ENCODE measurements around the gene KCNG4. TPM values are rescaled to one million over a fixed set of nuclear protein-coding genes. Genes with fewer than 3 reads are reported as not detected.

The KCNG4 gene
- total RNA-seq, 1 experiment from 2014 or later: not detected

DNA sequence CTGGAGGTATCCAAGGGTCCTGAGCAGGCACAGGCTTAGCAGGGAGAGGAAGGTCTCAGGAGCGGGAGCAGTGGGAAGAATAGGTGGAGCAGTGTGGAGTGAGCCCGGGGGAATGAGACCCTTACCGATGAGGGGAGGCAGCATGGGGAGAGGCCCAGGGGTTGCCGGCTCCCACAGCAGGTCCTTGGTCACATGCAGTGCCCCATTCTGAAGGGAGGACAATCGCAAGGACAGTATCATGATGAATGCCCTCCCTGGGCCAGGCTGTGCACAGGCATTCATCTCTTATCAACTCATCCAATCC is 56.3 kb downstream of the KCNG4 start:
- DNase-seq (ENCODE audit: low read depth): no peak

DNA sequence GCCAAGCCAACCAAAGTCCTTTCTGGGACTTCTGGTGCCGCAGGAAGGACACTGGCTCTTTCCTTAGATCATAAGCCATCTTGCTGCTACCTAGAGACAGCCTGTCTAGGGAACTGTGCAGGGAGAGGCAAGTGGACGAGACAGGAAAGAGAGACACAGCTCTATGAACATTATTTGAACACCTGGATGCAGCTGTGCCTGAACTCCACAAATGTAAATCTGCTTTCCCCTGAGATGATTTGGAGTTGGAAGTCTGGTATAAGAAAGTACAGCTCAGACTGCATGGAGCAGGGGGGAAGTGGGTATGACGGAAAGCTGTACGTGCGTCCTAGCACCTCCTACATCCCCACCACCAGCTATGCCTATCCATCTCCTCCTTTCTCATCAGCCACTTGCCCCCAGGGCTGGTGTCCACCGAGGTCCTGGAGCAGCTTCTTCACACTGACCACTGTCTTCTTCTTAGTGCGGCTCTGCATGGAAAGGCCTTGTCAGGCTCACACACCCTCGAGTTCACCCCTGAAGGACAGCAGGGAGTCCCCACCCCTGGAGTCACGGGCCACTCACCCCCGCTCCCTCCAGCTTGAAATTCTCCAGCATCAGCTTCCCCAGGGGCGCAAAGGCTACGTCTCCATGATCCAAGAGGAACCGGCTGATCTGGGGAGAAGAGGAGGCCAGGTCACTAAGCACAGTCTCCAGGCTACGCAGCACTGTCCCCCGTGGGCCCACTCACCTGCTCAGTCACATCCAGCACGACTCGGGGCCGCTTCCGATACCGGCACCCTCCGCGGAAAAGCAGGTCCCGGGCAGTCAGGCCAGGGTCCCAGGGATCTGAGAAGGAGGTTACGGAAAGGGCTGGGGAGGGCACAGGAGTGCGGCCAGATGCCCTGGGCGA is 56.9 kb downstream of the KCNG4 start:
- no peak for DNase-seq (ENCODE audit: low read depth)

DNA sequence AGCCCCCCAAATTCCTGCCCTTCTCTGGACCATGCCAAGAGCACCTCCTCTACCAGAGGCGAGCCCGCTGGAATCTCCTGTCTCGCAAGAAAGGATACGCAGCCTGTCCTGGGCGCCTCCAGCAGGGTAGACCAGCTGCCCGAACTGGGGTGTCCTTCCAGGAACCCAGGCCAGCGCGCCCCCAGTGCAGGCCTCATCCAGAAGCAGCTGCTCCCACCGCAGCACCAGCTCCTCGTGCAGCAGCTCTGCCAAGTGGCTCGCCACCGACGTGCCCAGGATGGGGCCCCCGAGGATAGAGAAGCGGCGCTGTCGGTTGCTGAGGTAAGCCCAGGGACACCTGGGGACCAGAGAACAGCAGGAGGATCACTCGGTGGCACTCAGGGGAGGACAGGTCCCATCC is 57.7 kb downstream of the KCNG4 start:
- DNase-seq (ENCODE audit: low read depth): no peak

DNA sequence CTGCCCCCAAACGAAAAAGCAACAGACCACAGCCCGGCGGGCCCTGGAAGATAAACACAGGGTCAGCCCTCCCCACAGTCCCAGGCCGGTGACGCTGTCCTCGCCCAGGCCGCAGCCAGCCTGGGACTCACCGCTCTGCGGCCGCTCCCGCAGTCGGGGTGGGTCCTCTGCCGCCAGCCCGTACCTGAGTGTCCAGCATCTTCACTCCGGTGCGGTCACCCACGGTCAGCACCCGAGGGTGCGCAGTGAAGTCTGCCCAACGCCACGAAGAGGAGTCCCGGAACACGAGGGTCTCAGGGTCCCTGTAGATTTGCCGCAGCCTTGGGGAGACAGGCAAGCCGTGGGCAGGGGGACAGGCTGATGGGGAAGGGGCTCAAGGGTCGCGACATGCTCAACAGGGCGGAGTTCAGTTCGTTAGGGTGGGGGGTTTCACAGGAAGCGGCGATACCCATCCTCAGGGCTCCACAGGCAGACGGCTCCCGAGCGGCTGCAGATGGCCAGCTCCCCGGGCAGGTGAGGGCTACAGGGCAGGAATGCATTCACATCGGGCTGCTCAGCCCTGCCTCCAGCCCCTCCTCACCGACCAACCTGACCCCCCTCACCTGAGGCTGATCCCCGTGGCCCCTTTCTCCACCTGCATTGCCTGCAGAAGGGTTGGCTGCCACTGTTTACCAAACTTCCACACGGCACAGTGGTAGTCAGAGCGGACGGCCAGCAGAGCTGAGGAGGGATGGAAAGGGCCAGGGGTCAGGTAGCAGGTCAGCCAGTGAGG is 58.5 kb downstream of the KCNG4 start:
- DNase-seq (ENCODE audit: low read depth): no peak

DNA sequence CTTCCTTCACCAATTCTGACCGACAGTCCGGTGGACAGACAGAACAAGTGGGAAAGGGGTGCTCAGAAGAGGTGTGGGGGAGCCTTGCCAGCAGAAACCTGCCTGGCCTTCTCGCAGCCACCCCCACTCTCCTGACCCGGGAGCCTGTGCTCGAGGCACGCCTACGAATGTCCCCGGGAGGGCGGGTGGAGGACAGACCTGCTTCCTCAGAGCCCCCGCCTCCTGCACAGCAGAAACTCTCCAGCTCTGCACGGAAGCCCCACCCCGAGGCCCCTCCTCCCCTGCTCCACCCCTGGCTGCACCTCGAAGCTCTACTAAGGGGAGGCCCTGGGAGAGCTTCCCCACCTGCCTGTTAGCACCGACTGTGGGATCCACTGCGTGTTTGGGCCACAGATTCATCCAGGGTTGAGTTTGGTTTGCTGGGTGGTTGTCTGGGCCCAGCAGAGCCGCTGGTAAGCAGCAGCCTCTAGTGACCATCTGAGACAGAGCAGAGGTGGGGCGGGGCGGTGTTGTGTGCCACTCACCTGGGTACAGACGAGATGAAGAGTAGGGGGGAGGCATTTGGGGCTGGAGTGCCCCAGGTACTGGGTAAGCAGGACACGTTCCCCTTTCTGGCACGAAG is 59.2 kb downstream of the KCNG4 start:
- no peak for DNase-seq (ENCODE audit: low read depth)

DNA sequence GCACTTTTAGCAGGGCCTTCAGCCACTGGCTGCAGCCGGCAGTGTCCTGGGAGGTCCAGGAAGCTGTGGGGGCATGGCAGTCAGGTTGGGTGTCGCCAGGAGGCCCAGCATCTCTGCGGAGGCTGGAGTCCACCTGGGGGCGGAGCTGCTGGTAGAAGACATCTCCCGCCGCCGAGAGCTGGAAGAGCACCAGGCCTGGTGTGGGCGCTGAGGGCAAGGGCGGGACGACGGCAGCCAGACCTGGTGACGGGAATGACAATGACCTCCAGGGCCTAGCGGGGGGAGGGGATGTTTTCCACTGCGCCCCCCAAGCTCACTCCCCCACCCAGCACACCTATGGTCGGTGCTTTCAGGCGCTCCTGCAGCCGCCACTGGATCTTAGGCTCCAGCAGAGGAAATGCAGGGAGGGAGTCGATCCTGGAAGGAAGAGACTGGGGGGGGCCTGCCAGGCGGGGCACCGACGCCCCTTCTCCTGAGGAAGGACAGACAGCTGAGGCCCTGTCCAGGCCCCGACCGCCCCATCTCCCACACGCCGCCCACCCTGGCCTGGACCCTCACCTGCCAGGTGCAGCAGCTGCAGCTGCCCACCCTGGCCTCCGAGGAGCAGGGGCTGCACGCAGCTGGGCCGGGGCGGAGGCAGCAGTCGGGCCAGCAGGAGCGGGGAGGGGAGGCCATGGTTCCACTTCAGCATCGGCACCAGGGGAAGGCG is 60.0 kb downstream of the KCNG4 start:
- DNase-seq (ENCODE audit: low read depth): no peak

DNA sequence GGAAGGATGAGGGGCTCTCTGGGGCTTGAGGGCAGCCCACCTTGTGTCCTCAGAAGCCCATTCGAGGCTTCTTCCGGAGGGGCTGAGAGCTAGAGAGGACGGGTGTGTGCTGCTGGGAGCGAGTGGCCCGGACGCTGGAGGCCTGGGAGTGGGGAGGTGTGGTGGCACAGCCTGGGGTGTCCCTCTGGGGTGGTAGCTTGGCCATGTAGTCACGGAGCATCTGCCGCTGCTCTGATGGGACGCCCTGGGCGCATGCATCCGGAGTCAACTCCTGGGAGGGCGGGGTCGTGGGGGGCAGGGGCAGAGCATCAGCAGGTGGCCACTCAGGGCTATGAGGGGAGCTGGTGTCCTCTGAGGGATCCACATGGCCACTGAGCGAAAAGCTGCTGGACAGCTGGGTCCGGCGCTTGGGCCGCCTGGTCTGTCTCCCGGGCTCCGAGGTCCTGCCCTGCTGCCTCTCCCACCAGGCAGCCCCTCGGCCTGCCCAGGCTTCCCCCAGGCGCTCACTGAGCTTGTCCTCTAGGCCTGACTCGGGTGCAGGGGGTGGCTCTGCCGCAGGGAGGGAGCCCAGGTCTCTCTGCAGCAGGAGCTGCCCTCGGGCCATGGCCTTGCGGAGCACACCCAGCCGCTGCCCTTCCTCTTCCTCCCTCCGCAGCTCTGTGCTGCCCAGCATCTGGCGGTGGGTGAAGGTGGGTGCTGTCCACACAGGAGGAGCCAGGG is 60.8 kb downstream of the KCNG4 start:
- DNase-seq (ENCODE audit: low read depth): no peak

DNA sequence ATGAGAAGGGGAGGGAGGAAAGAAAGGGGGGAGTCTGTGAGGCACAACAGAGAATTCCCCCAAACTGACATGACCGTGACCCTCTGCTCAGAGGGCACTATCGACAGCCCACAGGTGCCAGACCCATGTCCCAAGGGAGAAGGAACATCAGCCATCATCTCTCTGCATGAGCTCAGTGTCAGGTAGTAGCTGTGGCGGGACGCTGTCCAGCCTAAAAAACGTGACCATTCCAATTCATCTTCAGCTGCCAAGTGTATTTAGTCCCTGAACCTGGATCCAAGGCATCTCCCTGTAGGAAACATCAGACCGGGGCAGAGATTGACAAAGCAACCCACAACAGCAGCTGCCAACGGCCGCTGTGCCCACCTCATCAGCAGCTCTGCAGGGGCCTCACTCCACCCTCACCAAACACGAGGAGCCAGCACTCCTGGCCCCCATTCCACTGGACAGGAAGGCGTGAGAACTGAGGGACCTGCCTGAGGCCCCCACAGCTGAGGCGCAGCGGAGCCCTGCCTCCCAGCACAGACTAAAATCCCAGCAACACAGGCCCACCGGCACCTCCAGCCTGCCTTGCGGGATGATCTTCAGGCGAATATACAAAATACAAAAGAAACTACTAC is 61.6 kb downstream of the KCNG4 start:
- DNase-seq (ENCODE audit: low read depth): no peak

DNA sequence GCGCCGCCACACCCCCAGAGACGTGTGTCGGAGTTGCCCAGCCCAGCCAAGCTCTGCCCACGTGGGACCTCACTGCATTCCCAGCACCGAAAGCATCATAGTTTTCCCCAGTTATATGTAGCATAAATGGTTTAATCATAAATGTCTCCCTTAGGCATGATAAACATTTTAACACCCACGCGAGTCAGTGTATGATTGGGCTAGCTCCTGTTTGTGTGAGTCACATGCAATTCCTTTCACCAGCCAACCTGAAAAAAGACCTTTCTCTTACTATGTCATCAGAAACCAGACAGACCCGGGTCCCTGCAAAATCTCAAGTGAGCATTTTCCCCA is 62.1 kb downstream of the KCNG4 start:
- peak; percentile 38 for DNase-seq (ENCODE audit: low read depth)

DNA sequence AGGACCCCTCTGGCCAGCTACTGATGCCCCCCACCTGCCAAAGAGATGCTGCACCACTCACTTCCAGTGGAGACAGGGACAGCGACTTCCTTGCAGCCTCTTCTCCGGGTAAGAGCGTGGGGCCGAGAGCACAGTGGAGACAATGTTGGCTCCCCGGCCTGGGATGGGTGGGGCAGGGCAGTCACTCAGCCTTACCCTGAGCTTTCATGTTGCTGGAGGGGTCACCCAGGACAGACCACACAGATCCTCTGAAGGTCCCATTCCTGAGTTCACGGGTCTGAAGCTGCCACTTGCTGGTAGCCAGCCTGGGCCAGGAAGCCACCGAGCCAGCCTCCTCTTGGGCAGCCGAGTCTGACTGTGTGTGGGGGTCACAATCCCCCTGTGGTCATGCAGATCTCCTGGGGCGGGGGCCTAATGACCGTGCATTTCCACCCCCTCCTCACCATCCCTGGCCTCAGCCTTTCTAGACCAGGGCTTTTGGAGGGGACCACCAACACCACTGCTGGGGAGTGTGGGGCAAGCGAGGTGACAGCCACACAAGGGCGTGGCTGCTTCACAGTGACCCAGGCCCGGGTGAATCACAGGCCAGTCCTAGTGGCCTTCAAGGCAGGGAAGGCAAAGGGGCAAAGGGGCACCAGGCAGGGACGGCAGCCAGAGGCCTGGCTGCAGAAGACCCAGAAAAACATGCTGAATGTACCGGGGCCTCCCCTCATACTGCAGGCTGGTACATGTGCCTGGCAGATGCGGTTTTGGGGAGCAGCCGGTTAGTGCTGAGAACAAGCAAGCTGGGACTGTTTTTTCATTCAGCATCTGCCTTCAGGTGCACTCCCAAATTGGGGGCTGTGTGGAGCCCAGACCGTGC is 63.4 kb downstream of the KCNG4 start:
- no peak for DNase-seq (ENCODE audit: low read depth)

DNA sequence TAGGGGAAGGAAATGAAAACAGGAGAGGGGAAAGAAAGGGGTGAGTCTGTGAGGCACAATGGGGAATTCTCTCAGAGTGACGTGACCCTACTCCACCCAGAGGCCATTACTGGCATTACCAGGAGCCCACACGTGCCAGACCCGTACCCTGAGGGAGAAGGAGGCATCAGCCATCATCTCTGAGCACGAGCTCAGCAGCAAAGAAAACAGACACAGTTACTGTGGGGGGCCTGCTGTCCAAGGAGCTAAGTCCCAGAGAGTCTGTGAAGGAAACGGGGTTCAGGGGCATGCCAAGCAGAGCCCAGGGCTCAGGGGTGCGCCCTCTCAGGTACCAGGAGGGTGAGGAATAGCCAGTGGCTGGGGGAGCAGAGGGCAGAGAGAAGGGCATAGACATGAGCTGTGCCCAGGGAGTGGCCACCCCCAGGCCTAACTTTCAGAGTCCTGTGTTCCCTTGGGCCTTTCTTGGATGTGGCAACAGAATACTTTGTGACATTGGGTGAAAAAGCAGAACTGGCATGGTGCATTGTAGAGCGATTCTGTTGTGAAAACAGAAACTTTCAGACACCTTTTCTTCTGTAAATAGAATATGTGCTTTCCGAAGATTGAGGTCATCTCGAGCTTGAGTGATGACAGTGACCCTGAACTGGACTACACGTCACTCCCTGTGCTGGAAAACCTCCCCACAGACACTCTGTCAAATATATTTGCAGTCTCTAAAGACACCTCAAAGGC is 64.3 kb downstream of the KCNG4 start:
- peak; percentile 70 for DNase-seq (ENCODE audit: low read depth)

DNA sequence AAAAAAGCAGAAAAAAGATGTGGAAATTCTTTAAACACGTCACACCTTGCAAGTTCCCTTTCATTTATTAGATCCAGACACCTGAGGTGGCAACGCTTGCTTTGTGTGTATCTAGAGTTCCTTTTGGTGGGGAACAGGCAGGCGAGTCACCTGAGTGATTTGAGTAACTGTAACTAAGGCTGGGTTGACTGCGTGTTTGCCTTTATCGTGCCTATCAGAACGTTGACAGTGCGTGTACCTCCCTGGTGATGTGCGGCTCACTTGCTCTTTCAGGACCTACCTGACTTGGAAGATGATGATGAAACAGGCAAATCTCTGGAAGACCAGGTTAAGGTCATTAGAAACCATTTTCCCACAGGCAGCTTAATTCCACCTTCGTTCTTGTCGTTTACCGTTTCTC is 65.4 kb downstream of the KCNG4 start:
- DNase-seq (ENCODE audit: low read depth): no peak

DNA sequence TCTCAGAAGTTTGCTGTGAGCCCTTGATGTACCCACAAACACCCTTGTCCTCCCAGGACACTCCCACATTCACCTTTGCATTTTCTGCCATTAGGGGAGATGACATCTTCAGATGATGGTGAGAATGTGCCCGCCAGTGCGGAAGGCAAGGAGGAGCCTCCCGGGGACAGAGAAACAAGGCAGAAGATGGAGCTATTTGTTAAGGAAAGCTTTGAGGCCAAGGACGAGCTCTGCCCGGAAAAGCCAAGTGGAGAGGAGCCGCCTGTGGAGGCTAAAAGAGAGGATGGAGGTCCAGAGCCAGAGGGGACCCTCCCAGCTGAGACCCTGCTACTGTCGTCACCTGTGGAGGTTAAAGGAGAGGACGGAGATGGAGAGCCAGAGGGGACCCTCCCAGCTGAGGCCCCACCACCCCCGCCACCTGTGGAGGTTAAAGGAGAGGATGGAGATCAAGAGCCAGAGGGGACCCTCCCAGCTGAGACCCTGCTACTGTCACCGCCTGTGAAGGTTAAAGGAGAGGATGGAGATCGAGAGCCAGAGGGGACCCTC is 70.0 kb downstream of the KCNG4 start:
- DNase-seq (ENCODE audit: low read depth): no peak

Other genes starting within 250 kb of the KCNG4 start
- 0.42 TPM in 1 of 2 replicates, not detected in the other for gene SLC38A8, start 197.2 kb downstream of the KCNG4 start, total RNA-seq (2014; rRNA removed; shearing (Covaris generic))
- 62.1 and 93.7 TPM in 2 replicates for gene MBTPS1, start 123.1 kb downstream of the KCNG4 start, total RNA-seq (2014; rRNA removed; shearing (Covaris generic))
- 26.5 and 40.9 TPM in 2 replicates for gene HSDL1, start 94.8 kb downstream of the KCNG4 start, total RNA-seq (2014; rRNA removed; shearing (Covaris generic))
- not detected in 2 replicates for gene DNAAF1, start 94.7 kb downstream of the KCNG4 start, total RNA-seq (2014; rRNA removed; shearing (Covaris generic))
- gene TAF1C, start 53.0 kb downstream of the KCNG4 start, total RNA-seq (2014; rRNA removed; shearing (Covaris generic)): 15.1 and 23.4 TPM in 2 replicates
- gene ADAD2, start 48.9 kb downstream of the KCNG4 start, total RNA-seq (2014; rRNA removed; shearing (Covaris generic)): not detected in 2 replicates
- 0.05 and 0.52 TPM in 2 replicates for gene WFDC1, start 54.9 kb upstream of the KCNG4 start, total RNA-seq (2014; rRNA removed; shearing (Covaris generic))
- gene ATP2C2, start 128.5 kb upstream of the KCNG4 start, total RNA-seq (2014; rRNA removed; shearing (Covaris generic)): 0.07 TPM in 1 of 2 replicates, not detected in the other